Measurements from ENCODE around the gene RICTOR.

RICTOR gene

GRCh38 chr5:38931731-38932130 is 142.5 kb downstream of the RICTOR start:
- no peak for DNase-seq

DNA sequence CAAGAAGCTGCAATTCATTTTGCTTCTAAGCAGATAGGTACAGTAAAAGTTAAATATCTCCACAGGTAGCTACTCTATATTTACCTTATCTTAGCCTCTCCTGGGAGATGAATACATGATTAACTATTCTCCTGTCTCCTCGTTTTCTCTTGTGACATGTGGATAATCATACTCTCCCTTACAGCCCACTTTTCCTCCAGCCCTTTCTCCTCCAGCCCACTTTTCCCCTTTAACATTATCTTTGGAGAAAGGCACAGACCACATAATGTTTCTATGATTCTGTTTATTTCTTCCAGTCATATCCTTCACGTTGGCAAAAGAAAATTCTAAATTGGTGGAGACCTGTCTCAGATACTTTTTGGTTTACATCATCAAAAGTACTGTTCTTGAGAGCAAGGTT is 144.4 kb downstream of the RICTOR start:
- DNase-seq: no peak

- DNase-seq: no peak
Measured at GRCh38 chr5:38927470-38927869, 146.7 kb downstream of the RICTOR start.

- DNase-seq: no peak
Measured at GRCh38 chr5:38926121-38926520, 148.1 kb downstream of the RICTOR start.

DNA sequence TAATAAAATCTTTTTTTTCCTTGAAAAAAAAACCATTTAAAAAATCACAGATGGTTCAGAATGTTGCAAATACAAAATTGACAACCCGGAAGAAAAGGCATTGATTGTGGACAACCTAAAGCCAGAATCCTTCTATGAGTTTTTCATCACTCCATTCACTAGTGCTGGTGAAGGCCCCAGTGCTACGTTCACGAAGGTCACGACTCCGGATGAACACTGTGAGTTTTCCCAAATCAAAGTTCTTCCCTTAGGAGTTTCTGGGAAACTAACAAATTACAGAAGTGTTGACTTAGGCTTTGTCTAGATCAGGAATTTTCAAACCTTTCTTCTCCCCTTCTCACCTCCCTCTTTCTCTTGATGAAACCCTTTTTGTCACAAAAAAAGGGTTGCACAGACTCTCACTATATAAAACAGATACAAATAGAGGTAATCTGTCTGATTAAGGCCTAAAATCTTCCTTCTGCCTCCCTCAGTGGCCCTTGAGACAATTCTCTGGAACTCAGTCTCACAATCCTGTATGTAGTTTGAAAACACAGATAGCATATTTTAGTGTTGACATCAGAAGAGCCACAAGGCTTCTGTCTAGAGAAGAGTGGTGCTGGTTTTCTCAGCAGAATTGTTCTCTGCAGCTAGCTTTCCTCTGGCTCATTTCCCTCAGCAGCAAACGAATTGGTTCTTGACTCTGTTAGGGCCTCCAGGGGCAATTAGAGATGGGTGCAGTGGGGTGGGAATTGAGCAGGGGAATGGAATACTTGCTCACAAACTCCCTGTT is 148.9 kb downstream of the RICTOR start:
- DNase-seq: no peak

GRCh38 chr5:38923661-38924451 is 150.3 kb downstream of the RICTOR start:
- DNase-seq: no peak

- peak; percentile 65 for DNase-seq
Measured at GRCh38 chr5:38922199-38922598, 152.0 kb downstream of the RICTOR start.

DNA sequence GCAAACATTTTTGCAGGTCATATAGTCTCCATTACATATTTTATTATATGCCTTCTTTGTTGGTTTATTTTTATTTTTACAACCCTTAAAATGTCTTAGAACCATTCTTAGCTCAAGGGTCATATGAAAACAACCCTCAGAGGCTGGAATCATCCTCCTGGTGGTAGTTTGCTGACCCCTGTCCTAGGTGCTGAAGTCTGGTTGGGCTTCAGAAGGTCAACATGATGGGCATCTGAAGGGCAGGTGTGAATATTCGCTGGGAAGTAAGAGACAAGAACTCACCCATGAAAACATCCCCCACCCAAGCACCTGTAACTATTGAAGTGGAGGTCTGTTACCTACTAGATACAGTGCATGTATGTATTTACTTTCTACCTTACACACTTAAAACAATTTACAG is 153.0 kb downstream of the RICTOR start:
- DNase-seq: no peak

GRCh38 chr5:38916802-38917201 is 157.4 kb downstream of the RICTOR start:
- DNase-seq: no peak

DNA sequence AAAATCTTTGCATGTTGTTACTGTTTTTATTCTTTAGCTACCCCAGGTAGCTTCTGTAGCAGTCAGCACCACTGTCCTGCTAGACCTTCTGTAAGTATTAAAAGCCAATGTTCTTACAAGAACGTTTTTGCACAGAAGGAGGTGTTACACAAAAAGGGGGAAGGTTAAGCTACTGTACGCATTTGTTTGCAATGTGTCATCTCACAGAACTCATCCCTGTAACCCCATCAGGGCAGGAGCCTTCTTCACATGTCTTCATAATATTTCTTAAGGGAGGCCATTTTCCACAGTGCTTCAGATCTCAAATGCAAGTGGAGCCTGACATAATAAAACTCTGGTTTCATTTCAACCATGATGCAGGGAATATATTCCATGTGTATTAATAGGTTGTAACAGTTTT is 160.5 kb downstream of the RICTOR start:
- DNase-seq: no peak

GRCh38 chr5:38911933-38912332 is 162.3 kb downstream of the RICTOR start:
- no peak for DNase-seq

- no peak for DNase-seq
Measured at GRCh38 chr5:38906503-38906902, 167.7 kb downstream of the RICTOR start.

DNA sequence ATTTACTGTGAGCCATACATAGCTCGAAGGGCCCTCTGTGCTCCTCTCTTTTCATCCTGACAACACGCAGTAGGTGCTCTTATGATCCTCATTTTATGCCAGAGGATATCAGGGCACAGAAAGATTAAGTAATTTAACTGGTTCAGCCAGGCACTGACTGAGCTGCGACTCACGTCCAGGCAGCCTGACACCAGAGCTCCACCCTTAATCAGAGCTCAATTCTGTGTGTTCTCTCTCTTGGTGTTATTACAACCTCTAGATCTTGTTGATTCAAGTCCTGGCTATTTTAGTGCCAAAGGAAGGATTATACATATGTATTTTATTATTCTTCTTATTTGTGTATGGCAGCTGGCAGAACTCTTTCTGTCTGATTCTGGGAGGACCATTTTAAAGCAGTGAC is 168.7 kb downstream of the RICTOR start:
- DNase-seq: no peak

DNA sequence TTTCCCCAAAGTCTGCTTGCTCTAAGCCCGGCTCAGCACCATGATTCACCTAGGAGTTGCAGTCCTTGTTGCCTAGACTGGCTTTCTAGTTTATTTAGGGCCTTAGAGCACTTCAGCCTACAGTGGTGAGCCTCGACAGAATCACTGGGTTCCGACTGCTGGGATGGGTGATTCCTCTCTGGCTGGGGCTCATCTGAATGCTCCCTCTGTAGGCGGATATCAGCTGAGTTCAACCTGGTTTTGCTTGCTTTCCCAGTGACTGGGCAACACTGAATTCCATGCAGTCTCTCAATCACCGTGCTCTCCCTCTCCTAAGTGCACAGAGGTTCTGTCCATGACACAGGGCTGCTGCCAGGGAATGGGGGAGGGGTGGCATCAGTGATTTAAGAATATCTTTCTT is 174.3 kb downstream of the RICTOR start:
- DNase-seq: no peak

DNA sequence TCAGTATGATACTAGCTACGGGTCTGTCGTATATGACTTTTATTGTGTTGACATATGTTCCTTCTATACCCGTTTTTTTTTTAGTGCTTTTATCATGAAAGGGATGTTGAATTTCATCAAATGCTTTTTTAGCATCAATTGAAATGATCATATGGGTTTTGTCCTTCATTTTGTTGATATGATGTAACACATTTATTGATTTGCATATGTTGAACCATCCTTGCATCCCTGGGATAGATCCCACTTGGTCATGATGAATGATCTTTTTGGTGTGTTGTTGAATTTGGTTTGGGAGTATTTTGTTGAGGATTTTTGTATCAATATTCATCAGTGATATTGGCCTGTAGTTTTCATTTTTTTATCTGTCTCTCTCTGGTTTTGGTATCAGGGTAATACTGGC is 177.4 kb downstream of the RICTOR start:
- no peak for DNase-seq

DNA sequence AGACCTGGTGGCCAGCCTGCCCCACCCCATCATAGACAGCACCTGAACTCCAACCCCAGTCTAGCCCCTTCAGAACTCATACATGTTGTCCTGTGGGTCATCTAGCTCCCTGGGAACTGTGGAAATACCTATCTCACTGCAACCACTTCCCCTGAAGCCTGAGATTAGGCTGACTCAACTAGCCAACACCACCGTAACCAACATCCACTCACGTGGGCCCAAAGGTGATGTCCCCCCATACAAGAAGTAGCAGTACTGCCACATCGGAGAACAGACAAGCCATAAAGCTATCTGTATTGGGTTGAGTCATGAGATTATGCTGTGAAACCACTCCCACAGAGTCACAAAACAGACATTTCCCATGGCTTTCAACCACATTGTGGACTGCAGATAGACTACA is 181.8 kb downstream of the RICTOR start:
- no peak for DNase-seq

DNA sequence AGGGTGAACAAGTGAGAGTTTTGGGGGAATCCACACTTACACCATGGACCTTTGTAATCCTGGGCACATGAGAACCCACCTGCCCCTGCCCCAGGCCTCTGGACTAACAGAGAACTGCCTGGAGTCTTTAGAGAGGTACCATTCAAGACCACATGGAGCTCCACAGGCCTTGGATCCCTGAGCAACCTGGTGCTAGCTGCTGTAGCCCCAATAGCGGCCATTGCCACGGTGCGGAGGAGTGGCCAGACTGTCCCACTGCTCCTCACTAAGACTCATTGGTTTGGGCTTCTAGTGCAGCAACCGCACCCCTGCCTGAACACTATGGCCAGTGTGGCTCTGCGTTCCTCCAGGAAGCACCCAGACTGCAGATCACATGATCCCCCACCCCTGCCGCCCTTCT is 182.6 kb downstream of the RICTOR start:
- no peak for DNase-seq

DNA sequence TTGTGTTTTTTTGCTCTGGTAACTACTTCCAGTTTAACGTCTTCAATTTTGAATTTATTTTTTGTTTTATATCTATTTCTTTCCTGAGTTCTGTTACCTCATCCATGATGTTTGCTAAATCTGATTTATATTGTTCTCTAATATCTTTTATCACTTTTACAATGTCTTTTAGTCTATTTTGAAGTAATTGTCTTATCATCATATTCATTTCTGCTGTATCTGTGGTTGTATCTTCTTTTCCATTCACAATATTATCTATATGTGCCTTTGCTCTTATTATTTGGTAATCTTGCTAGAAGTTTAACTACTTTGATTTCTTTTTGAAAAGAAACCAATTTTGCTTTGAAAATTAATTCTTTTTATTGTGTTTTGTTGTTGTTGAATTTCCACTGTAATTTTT is 184.8 kb downstream of the RICTOR start:
- DNase-seq: no peak

GRCh38 chr5:38888041-38888440 is 186.2 kb downstream of the RICTOR start:
- DNase-seq: no peak
